ENCODE measurements around the gene LCMT1. TPM values are rescaled to one million over a fixed set of nuclear protein-coding genes. Genes with fewer than 3 reads are reported as not detected.

LCMT1 gene
- polyA plus RNA-seq, 3 donors: 27.2 to 34.2 (median 33.1) TPM

- H3K4me1 Mint-ChIP-seq: peaks cover 53% of the 10 kb centered on the region
- intact Hi-C loops (cut with micrococcal nuclease): loop anchor here in 1 of 2 donors (5.0 kb wide), 1 partner anchor 42 kb away; no protein-coding TSS in a partner anchor
- no peak for DNase-seq
Observed at GRCh38 chr16:25064937-25065336, 46.6 kb upstream of the LCMT1 start.

GRCh38 chr16:25065899-25066298 is 45.6 kb upstream of the LCMT1 start:
- Histone ChIP-seq H3K4me2 (replicated peaks; ENCODE audit: extremely low read depth, low read length, poor library complexity, severe bottlenecking) (no peak overlapping the region), H4K20me1 (ENCODE audit: insufficient read depth, low read length) (no peaks in the 10 kb centered on the region), H3K27me3 (ENCODE audit: control insufficient read depth in 2 of 2, insufficient read depth in 2 of 2, low read length in 2 of 2) (no peaks in the 10 kb centered on the region), H3K9me3 (replicated peaks in 1 of 2; ENCODE audit: control insufficient read depth in 1 of 2, insufficient read depth in 1 of 2, low read length in 2 of 2) (no peaks in the 10 kb centered on the region), H3K27ac (ENCODE audit: low read depth in 1 of 2, low read length in 2 of 2) (peak overlapping the region in 1 of 2 donors; percentile 94), H3K4me3 (replicated peaks in 1 of 3; ENCODE audit: low read depth in 2 of 3, low read length in 3 of 3) (peak overlapping the region in 1 of 3 experiments; percentile 94), H3K4me1 (ENCODE audit: control insufficient read depth in 1 of 2, insufficient read depth in 2 of 2, low read length in 2 of 2) (peaks cover 28 to 34% of the 10 kb centered on the region in 2 donors), H2AFZ (ENCODE audit: insufficient read depth, low read depth, low read length, poor library complexity, severe bottlenecking) (peak overlapping the region; percentile 89), H3K36me3 (replicated peaks in 1 of 2; ENCODE audit: control insufficient read depth in 1 of 2, insufficient read depth in 2 of 2, low read length in 2 of 2) (no peaks in the 10 kb centered on the region), H3K9ac (ENCODE audit: insufficient read depth, low read length, poor library complexity, severe bottlenecking) (peak overlapping the region; percentile 89), H3K79me2 (ENCODE audit: insufficient read depth, low read length) (peaks cover 9% of the 10 kb centered on the region)
- intact Hi-C loops (cut with micrococcal nuclease): loop anchor here (2.0 to 5.0 kb wide), 2 partner anchors 41 kb away; no protein-coding TSS in a partner anchor
- H3K9me3 Mint-ChIP-seq: no peaks in the 10 kb centered on the region
- H3K36me3 Mint-ChIP-seq: no peaks in the 10 kb centered on the region
- peaks cover 47% of the 10 kb centered on the region for H3K4me1 Mint-ChIP-seq
- H3K27me3 Mint-ChIP-seq (ENCODE audit: low read depth in 3 of 3): no peaks in the 10 kb centered on the region
- peak overlapping the region in 2 of 7 donors; percentile 35 to 93 for H3K27ac Mint-ChIP-seq
- WGBS (ENCODE audit: insufficient coverage): 93% methylated on average over 6 of the region's 8 CpGs
- H3K4me3 Mint-ChIP-seq: peak overlapping the region in 1 of 2 donors; percentile 75
- TF ChIP-seq CTCF (IDR thresholded peaks at IDR 0.05): no peak
- DNase-seq: no peak

More at GRCh38 chr16:25064937-25065336, 46.6 kb upstream of the LCMT1 start:
- H4K20me1 ChIP-seq (ENCODE audit: insufficient read depth, low read length): no peaks in the 10 kb centered on the region
- no peak overlapping the region for H3K4me3 ChIP-seq (replicated peaks in 1 of 3; ENCODE audit: low read depth in 2 of 3, low read length in 3 of 3)
- H3K9ac ChIP-seq (ENCODE audit: insufficient read depth, low read length, poor library complexity, severe bottlenecking): no peak overlapping the region
- no peak for TF ChIP-seq CTCF (IDR thresholded peaks at IDR 0.05)
- Mint-ChIP-seq H3K36me3 (no peaks in the 10 kb centered on the region), H3K9me3 (no peaks in the 10 kb centered on the region), H3K27ac (no peak overlapping the region), H3K27me3 (ENCODE audit: low read depth in 3 of 3) (no peaks in the 10 kb centered on the region), H3K4me3 (no peak overlapping the region)
- H3K4me2 ChIP-seq (replicated peaks; ENCODE audit: extremely low read depth, low read length, poor library complexity, severe bottlenecking): no peak overlapping the region
- H3K4me1 ChIP-seq (ENCODE audit: control insufficient read depth in 1 of 2, insufficient read depth in 2 of 2, low read length in 2 of 2): peaks cover 32 to 38% of the 10 kb centered on the region in 2 donors
- H2AFZ ChIP-seq (ENCODE audit: insufficient read depth, low read depth, low read length, poor library complexity, severe bottlenecking): no peak overlapping the region
- no peaks in the 10 kb centered on the region for H3K36me3 ChIP-seq (replicated peaks in 1 of 2; ENCODE audit: control insufficient read depth in 1 of 2, insufficient read depth in 2 of 2, low read length in 2 of 2)
- 87% methylated on average over 6 of the region's 6 CpGs for WGBS (ENCODE audit: insufficient coverage)
- peaks cover 9% of the 10 kb centered on the region for H3K79me2 ChIP-seq (ENCODE audit: insufficient read depth, low read length)
- H3K27me3 ChIP-seq (ENCODE audit: control insufficient read depth in 2 of 2, insufficient read depth in 2 of 2, low read length in 2 of 2): no peaks in the 10 kb centered on the region
- H3K9me3 ChIP-seq (replicated peaks in 1 of 2; ENCODE audit: control insufficient read depth in 1 of 2, insufficient read depth in 1 of 2, low read length in 2 of 2): no peaks in the 10 kb centered on the region
- H3K27ac ChIP-seq (ENCODE audit: low read depth in 1 of 2, low read length in 2 of 2): no peak overlapping the region

Data from CD14-positive monocyte (primary cell).